Neural progenitor cell (in vitro differentiated cells): ENCODE data around the gene SOCS6. TPM values are rescaled to one million over a fixed set of nuclear protein-coding genes. Genes with fewer than 3 reads are reported as not detected.

Experiments
- DNase-seq: peaks from one replicate; pipeline ENCODE4 v3.0.0-alpha.2; 2016; ENCODE audit warnings: low spot score
- H2AFZ ChIP-seq: fragments of 200-600 bp; sonication (generic); replicated peaks from 2 replicates; pipeline ENCODE4 v1.6.1; 2016; ENCODE audit warnings: antibody characterized with exemption
- H3F3A ChIP-seq: fragments of 200-600 bp; sonication (generic); 2 replicates; pipeline ENCODE4 v1.6.1; 2016; ENCODE audit warnings: antibody characterized with exemption, low read depth
- H3K27ac ChIP-seq: fragments of 200-600 bp; sonication (generic); 2 replicates; pipeline ENCODE4 v1.5.1; 2016; ENCODE audit warnings: mild to moderate bottlenecking
- H3K27me3 ChIP-seq: fragments of 200-600 bp; sonication (generic); 2 replicates; pipeline ENCODE4 v1.6.1; 2016; ENCODE audit warnings: mild to moderate bottlenecking, moderate library complexity
- H3K36me3 ChIP-seq: fragments of 200-600 bp; sonication (generic); 2 replicates; pipeline ENCODE4 v1.5.1; 2016
- H3K4me1 ChIP-seq: fragments of 200-600 bp; sonication (generic); 2 replicates; pipeline ENCODE4 v1.6.1; 2016; ENCODE audit warnings: mixed run types
- H3K4me2 ChIP-seq: fragments of 200-600 bp; sonication (generic); 2 replicates; pipeline ENCODE4 v1.6.1; 2016
- H3K4me3 ChIP-seq: fragments of 200-600 bp; sonication (generic); 2 replicates; pipeline ENCODE4 v1.5.1; 2016
- H3K79me2 ChIP-seq: fragments of 200-600 bp; sonication (generic); 2 replicates; pipeline ENCODE4 v1.6.1; 2016; ENCODE audit warnings: low read depth
- H3K9ac ChIP-seq: fragments of 200-600 bp; sonication (generic); 2 replicates; pipeline ENCODE4 v1.6.1; 2016
- H3K9me3 ChIP-seq: fragments of 200-600 bp; sonication (generic); 2 replicates; pipeline ENCODE4 v1.5.1; 2016; ENCODE audit warnings: low read depth
- H4K20me1 ChIP-seq: fragments of 200-600 bp; sonication (generic); 2 replicates; pipeline ENCODE4 v1.6.1; 2016; ENCODE audit warnings: low read depth
- H3K27ac Mint-ChIP-seq: 3 replicates; pipeline ENCODE4 v1.8.0; 2021; ENCODE audit warnings: mixed read lengths
- H3K27me3 Mint-ChIP-seq: 2 replicates; pipeline ENCODE4 v1.8.0; 2022; ENCODE audit warnings: low read depth, mild to moderate bottlenecking, inconsistent platforms, moderate library complexity, mixed read lengths; ENCODE audit not compliant: insufficient read depth
- H3K36me3 Mint-ChIP-seq: 3 replicates; pipeline ENCODE4 v1.8.0; 2021; ENCODE audit warnings: mixed read lengths
- H3K4me1 Mint-ChIP-seq: 3 replicates; pipeline ENCODE4 v1.8.0; 2021; ENCODE audit warnings: mixed read lengths
- H3K4me3 Mint-ChIP-seq: 3 replicates; pipeline ENCODE4 v1.8.0; 2021; ENCODE audit warnings: mild to moderate bottlenecking, moderate library complexity, mixed read lengths
- H3K9me3 Mint-ChIP-seq: 3 replicates; pipeline ENCODE4 v1.8.0; 2020; ENCODE audit warnings: mixed read lengths
- EZH2 ChIP-seq: fragments of 200-600 bp; sonication (generic); IDR thresholded peaks from 2 replicates; pipeline ENCODE4 v1.6.1; 2017; ENCODE audit warnings: antibody characterized with exemption, mild to moderate bottlenecking, moderate library complexity
- EZH2phosphoT487 ChIP-seq: fragments of 200-600 bp; sonication (generic); IDR thresholded peaks from 2 replicates; pipeline ENCODE4 v1.6.1; 2017; ENCODE audit warnings: antibody characterized with exemption
- total RNA-seq: library from RNA; depleted of rRNA; stranded (reverse); fragments of >200 nt; gene quantifications from 2 replicates; pipeline ENCODE4 v1.2.3, GENCODE V29; 2015; ENCODE audit warnings: low replicate concordance
- TF ChIP-seq, protein P1 (sequence below): fragments of 200-600 bp; sonication (generic); IDR thresholded peaks from 2 replicates; pipeline ENCODE4 v1.5.1; 2017; ENCODE audit warnings: antibody characterized with exemption, mild to moderate bottlenecking

Gene SOCS6
- 30.3 and 45.1 TPM in 2 replicates for total RNA-seq

DNA sequence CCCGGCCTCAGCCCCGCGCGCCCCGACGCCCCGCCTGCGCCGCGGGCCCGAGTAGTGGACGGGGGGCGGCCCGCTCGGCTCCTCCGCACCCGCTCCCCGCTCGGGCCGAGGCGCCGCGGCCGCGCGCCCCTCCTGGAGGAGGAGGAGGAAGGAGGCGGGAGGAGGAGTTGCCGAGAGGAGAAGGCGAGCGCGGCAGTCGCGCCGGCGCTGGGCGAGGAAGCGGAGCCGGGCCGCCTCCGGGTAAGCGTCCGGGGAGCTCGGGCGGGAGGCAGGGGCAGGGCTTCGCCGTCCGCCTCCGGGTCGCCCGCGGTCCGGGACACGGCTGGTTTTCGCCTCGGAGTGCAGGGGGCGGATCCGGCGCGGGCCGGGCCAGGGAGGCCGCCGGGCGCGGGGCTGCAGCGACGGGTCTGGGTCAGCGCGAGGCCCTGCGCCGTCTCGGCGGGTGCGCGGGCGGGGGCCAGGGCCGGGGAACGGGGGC lies at the start of gene SOCS6:
Gene SOCS6 (plus strand): TSS at position 195 of the 478 bp plus-strand sequence. CDS start 35,624 bp downstream, outside the sequence.
- H3K36me3 Mint-ChIP-seq = peaks cover 8% of the 10 kb centered on the region
- H3K27me3 ChIP-seq = no peaks in the 10 kb centered on the region

GRCh38 chr18:70243131-70243929 lies 45.5 kb upstream of the SOCS6 start:
- Histone ChIP-seq H3K9ac (no peak overlapping the region), H2AFZ (peak overlapping the region; percentile 13), H3K36me3 (no peaks in the 10 kb centered on the region), H3K9me3 (no peaks in the 10 kb centered on the region), H3K4me3 (no peak overlapping the region), H3K79me2 (no peaks in the 10 kb centered on the region), H3K4me2 (peak overlapping the region; percentile 11), H3K4me1 (peaks cover 7% of the 10 kb centered on the region), H3K27me3 (no peaks in the 10 kb centered on the region), H4K20me1 (no peaks in the 10 kb centered on the region), H3K27ac (no peak overlapping the region), H3F3A (no peaks in the 10 kb centered on the region)
- Mint-ChIP-seq H3K27ac (no peak overlapping the region), H3K4me3 (no peak overlapping the region), H3K4me1 (peaks cover 5% of the 10 kb centered on the region), H3K9me3 (peaks cover 9% of the 10 kb centered on the region), H3K27me3 (peaks cover 4% of the 10 kb centered on the region), H3K36me3 (no peaks in the 10 kb centered on the region)
- peak; percentile 17 for DNase-seq
- TF ChIP-seq, protein P1, sequence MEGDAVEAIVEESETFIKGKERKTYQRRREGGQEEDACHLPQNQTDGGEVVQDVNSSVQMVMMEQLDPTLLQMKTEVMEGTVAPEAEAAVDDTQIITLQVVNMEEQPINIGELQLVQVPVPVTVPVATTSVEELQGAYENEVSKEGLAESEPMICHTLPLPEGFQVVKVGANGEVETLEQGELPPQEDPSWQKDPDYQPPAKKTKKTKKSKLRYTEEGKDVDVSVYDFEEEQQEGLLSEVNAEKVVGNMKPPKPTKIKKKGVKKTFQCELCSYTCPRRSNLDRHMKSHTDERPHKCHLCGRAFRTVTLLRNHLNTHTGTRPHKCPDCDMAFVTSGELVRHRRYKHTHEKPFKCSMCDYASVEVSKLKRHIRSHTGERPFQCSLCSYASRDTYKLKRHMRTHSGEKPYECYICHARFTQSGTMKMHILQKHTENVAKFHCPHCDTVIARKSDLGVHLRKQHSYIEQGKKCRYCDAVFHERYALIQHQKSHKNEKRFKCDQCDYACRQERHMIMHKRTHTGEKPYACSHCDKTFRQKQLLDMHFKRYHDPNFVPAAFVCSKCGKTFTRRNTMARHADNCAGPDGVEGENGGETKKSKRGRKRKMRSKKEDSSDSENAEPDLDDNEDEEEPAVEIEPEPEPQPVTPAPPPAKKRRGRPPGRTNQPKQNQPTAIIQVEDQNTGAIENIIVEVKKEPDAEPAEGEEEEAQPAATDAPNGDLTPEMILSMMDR = no peak
- TF ChIP-seq EZH2phosphoT487 (no peak), EZH2 (no peak)

More for the DNA sequence above, at the start of gene SOCS6:
- Mint-ChIP-seq H3K9me3 (no peaks in the 10 kb centered on the region), H3K27ac (peak within 1 kb of the TSS; percentile 97), H3K4me1 (peaks cover 24% of the 10 kb centered on the region), H3K4me3 (peak within 1 kb of the TSS; percentile 95), H3K27me3 (peaks cover 6% of the 10 kb centered on the region)
- Histone ChIP-seq H3F3A (peaks cover 5% of the 10 kb centered on the region), H3K27ac (peak within 1 kb of the TSS; percentile 93), H3K36me3 (no peaks in the 10 kb centered on the region), H3K9me3 (no peaks in the 10 kb centered on the region), H3K4me1 (peaks cover 18% of the 10 kb centered on the region), H3K9ac (peak within 1 kb of the TSS; percentile 94), H3K4me2 (peak within 1 kb of the TSS; percentile 94), H2AFZ (peak within 1 kb of the TSS; percentile 95), H3K79me2 (peaks cover 45% of the 10 kb centered on the region), H4K20me1 (peaks cover 44% of the 10 kb centered on the region), H3K4me3 (peak within 1 kb of the TSS; percentile 77)
- no peak for TF ChIP-seq EZH2phosphoT487
- no peak for TF ChIP-seq EZH2
- TF ChIP-seq, protein P1 = no peak
- DNase-seq = peak; percentile 88

DNA sequence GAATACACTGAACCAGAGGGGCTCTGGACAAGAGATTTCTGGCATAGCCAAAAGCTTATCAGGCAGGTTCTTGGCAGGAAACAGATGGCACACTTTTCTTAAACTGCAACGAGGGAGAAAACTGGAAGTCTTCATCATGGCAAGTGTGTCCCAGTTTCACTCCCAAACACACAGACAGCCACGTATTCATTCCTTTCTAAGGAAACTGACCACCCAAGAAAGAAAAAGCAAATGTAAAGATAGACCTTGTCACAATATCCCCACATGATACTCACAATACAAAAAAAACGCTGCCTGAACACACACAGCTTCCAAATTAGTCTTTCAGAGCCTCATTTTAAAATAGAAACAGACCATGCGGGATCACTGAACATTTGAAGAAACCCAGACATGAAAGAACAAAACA lies 42.8 kb upstream of the SOCS6 start:
- DNase-seq = no peak
- H3K9me3 Mint-ChIP-seq = peaks cover 7% of the 10 kb centered on the region
- H3K4me1 Mint-ChIP-seq = peaks cover 5% of the 10 kb centered on the region
- TF ChIP-seq, protein P1 = no peak
- TF ChIP-seq EZH2phosphoT487 = no peak
- TF ChIP-seq EZH2 = no peak
- H3K27ac ChIP-seq = no peak overlapping the region
- no peaks in the 10 kb centered on the region for H3K27me3 ChIP-seq
- no peak overlapping the region for H3K27ac Mint-ChIP-seq
- H3K36me3 Mint-ChIP-seq = no peaks in the 10 kb centered on the region
- H3K36me3 ChIP-seq = no peaks in the 10 kb centered on the region
- peak overlapping the region; percentile 38 for H2AFZ ChIP-seq
- no peak overlapping the region for H3K4me3 Mint-ChIP-seq
- no peaks in the 10 kb centered on the region for H4K20me1 ChIP-seq
- H3K4me1 ChIP-seq = peaks cover 7% of the 10 kb centered on the region
- H3F3A ChIP-seq = no peaks in the 10 kb centered on the region
- H3K27me3 Mint-ChIP-seq = peaks cover 4% of the 10 kb centered on the region
- H3K4me3 ChIP-seq = no peak overlapping the region
- H3K9ac ChIP-seq = no peak overlapping the region
- no peaks in the 10 kb centered on the region for H3K9me3 ChIP-seq
- no peaks in the 10 kb centered on the region for H3K79me2 ChIP-seq
- no peak overlapping the region for H3K4me2 ChIP-seq
